AG04449 (cell line): ENCODE results near the gene CT47A1.
"Not testable (repeated sequence)": the region's sequence is repeated elsewhere in the genome, so short reads cannot be mapped to it uniquely, and the experiment has no call there.

Source experiments
- CTCF ChIA-PET: fragments of 350-600 bp; formaldehyde crosslinking; extraction: SDS; loops from one replicate; lab custom pipeline; 2021; ENCODE audit warnings: antibody characterized with exemption; lab: Yijun Ruan, JAX
- POLR2A ChIA-PET: fragments of 400-600, 350-600 bp; formaldehyde crosslinking; extraction: SDS; loops from one replicate; lab custom pipeline; 2020; ENCODE audit warnings: antibody characterized with exemption, inconsistent platforms; lab: Yijun Ruan, JAX
- DNase-seq: peaks from one replicate; pipeline ENCODE4 v3.0.0-alpha.2; 2010; ENCODE audit warnings: low read depth, low spot score
- H3K4me3 ChIP-seq: 2 replicates; pipeline ENCODE4 v1.5.1; 2011; ENCODE audit warnings: low read depth, mild to moderate bottlenecking, control low read depth, low read length
- CTCF ChIP-seq: IDR thresholded peaks from one replicate; pipeline ENCODE4 v1.5.1; 2011; ENCODE audit warnings: mild to moderate bottlenecking, moderate library complexity, low read length, control low read depth, inconsistent platforms; ENCODE audit not compliant: insufficient read depth; ENCODE audit errors: missing control alignments

Gene CT47A1

DNA sequence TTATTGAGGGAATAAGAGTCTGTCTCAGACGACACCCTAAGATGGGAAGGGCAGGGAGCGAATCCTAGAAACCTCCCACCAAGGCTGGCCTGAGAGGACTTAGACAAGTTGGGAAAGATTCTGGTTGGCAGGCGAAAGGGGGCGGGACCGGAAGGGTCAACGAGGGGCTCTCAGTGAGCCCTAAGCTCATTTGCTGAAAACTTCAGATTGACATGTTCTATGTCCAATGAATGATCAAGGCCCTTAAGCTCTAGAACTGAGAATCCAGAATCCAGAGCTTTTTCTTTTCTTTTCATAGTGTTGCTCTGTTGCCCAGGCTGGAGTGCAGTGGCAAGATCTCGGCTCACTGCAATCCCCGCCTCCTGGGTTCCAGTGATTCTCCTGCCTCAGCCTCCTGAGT, at the start of gene CT47A1:
Gene CT47A1, minus strand, starts transcription at position 101 of the 400 bp plus-strand sequence. CDS start 231 bp downstream, outside the sequence.
- H3K4me3 ChIP-seq, POLR2A ChIA-PET, DNase-seq, CTCF ChIA-PET: not testable (repeated sequence)

- DNase-seq: no peak
- ChIA-PET POLR2A (no interaction called here), CTCF (no interaction called here)
- no peak overlapping the region for H3K4me3 ChIP-seq
- TF ChIP-seq CTCF: no peak
These were observed 47.0 kb upstream of the CT47A1 start for GRCh38 chrX:121032531-121032930.

- no peak for TF ChIP-seq CTCF
- ChIA-PET POLR2A (no interaction called here), CTCF (no interaction called here)
- no peak overlapping the region for H3K4me3 ChIP-seq
- no peak for DNase-seq
These were observed 44.5 kb upstream of the CT47A1 start for GRCh38 chrX:121030083-121030482.

- POLR2A ChIA-PET: no interaction called here
- CTCF ChIA-PET: no interaction called here
- no peak for DNase-seq
- no peak for TF ChIP-seq CTCF
- H3K4me3 ChIP-seq: no peak overlapping the region
These were observed 42.9 kb upstream of the CT47A1 start for GRCh38 chrX:121028419-121028818.

- no peak for TF ChIP-seq CTCF
- ChIA-PET CTCF (no interaction called here), POLR2A (no interaction called here)
- no peak for DNase-seq
- no peak overlapping the region for H3K4me3 ChIP-seq
These were observed 29.3 kb upstream of the CT47A1 start for GRCh38 chrX:121014826-121015225.

GRCh38 chrX:121013897-121014455, 28.4 kb upstream of the CT47A1 start:
- CTCF ChIA-PET: no interaction called here
- TF ChIP-seq CTCF: no peak
- no peak for DNase-seq
- POLR2A ChIA-PET: no interaction called here
- H3K4me3 ChIP-seq: no peak overlapping the region

GRCh38 chrX:121011254-121011653, 25.7 kb upstream of the CT47A1 start:
- DNase-seq: no peak
- no peak for TF ChIP-seq CTCF
- POLR2A ChIA-PET: no interaction called here
- CTCF ChIA-PET: no interaction called here
- H3K4me3 ChIP-seq: no peak overlapping the region
